ENCODE measurements around the gene AKR7A2.

AKR7A2 gene

GRCh38 chr1:19268445-19268844 is 43.5 kb downstream of the AKR7A2 start (continued):
- TF ChIP-seq SNAI2 (CRISPR knock-in tag; IDR thresholded peaks at IDR 0.05) (no peak), TSHZ2 (CRISPR knock-in tag; IDR thresholded peaks at IDR 0.05) (no peak), RARB (CRISPR knock-in tag; IDR thresholded peaks at IDR 0.05) (no peak), ZNF565 (CRISPR knock-in tag; conservative IDR thresholded peaks at IDR 0.05; ENCODE audit: low read depth) (no peak), PPARA (CRISPR knock-in tag; IDR thresholded peaks at IDR 0.05; ENCODE audit: borderline replicate concordance) (no peak)

DNA sequence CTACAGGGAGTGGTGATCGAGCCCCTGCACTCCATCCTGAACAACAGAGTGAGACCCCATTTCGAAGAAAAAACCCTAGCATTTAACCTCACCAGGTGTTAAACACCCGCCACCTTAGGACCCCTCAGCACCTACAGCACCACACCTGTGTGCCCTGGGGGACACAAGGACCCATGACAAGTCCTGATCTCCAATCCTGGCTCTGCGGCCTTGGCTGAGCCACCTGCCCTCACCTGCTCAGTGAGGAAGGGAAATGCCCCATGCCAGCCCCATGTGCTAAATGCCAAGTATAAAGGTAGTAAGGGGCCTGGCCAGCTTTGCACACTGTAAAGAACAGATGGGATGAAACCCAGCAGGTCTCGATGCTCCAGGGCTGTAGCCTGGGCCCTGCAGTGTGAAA is 49.2 kb downstream of the AKR7A2 start:
- TF ChIP-seq GLIS3 (CRISPR knock-in tag; IDR thresholded peaks at IDR 0.05) (no peak), ZNF70 (CRISPR knock-in tag; IDR thresholded peaks at IDR 0.05) (no peak)
- ATAC-seq = no peak

- TF ChIP-seq PATZ1 (CRISPR knock-in tag; IDR thresholded peaks at IDR 0.05; ENCODE audit: borderline replicate concordance) = no peak
- no peak for TF ChIP-seq ISL1 (CRISPR knock-in tag; IDR thresholded peaks at IDR 0.05)
- no peak for TF ChIP-seq ZNF8 (CRISPR knock-in tag; IDR thresholded peaks at IDR 0.05)
- no peak for TF ChIP-seq TCF4 (CRISPR knock-in tag; IDR thresholded peaks at IDR 0.05; ENCODE audit: borderline replicate concordance)
- no peak for TF ChIP-seq SNAI2 (CRISPR knock-in tag; IDR thresholded peaks at IDR 0.05)
- no peak for TF ChIP-seq ARNTL (CRISPR knock-in tag; IDR thresholded peaks at IDR 0.05; ENCODE audit: borderline replicate concordance, low read depth)
- TF ChIP-seq ZNF70 (CRISPR knock-in tag; IDR thresholded peaks at IDR 0.05) = no peak
- TF ChIP-seq, protein P1, sequence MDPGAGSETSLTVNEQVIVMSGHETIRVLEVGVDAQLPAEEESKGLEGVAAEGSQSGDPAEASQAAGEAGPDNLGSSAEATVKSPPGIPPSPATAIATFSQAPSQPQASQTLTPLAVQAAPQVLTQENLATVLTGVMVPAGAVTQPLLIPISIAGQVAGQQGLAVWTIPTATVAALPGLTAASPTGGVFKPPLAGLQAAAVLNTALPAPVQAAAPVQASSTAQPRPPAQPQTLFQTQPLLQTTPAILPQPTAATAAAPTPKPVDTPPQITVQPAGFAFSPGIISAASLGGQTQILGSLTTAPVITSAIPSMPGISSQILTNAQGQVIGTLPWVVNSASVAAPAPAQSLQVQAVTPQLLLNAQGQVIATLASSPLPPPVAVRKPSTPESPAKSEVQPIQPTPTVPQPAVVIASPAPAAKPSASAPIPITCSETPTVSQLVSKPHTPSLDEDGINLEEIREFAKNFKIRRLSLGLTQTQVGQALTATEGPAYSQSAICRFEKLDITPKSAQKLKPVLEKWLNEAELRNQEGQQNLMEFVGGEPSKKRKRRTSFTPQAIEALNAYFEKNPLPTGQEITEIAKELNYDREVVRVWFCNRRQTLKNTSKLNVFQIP (CRISPR knock-in tag; IDR thresholded peaks at IDR 0.05; ENCODE audit: borderline replicate concordance, low read depth) = no peak
- no peak for TF ChIP-seq ZFP30 (CRISPR knock-in tag; IDR thresholded peaks at IDR 0.05)
- no peak for TF ChIP-seq CREB5 (CRISPR knock-in tag; IDR thresholded peaks at IDR 0.05; ENCODE audit: low read depth)
- TF ChIP-seq ZNF565 (CRISPR knock-in tag; conservative IDR thresholded peaks at IDR 0.05; ENCODE audit: low read depth) = no peak
- TF ChIP-seq ZFP3 (CRISPR knock-in tag; IDR thresholded peaks at IDR 0.05) = no peak
- no peak for TF ChIP-seq RARB (CRISPR knock-in tag; IDR thresholded peaks at IDR 0.05)
- no peak for TF ChIP-seq TOX (CRISPR knock-in tag; IDR thresholded peaks at IDR 0.05; ENCODE audit: borderline replicate concordance)
- TF ChIP-seq CSDC2 (CRISPR knock-in tag; IDR thresholded peaks at IDR 0.05) = no peak
- no peak for TF ChIP-seq TSHZ2 (CRISPR knock-in tag; IDR thresholded peaks at IDR 0.05)
- no peak for TF ChIP-seq ESRRG (CRISPR knock-in tag; IDR thresholded peaks at IDR 0.05)
- no peak for TF ChIP-seq BACH2 (CRISPR knock-in tag; IDR thresholded peaks at IDR 0.05; ENCODE audit: borderline replicate concordance)
- TF ChIP-seq GLIS3 (CRISPR knock-in tag; IDR thresholded peaks at IDR 0.05) = no peak
- peak; percentile 6; the same call in 1 of the 3 replicates for ATAC-seq
These were observed 49.9 kb downstream of the AKR7A2 start for GRCh38 chr1:19262047-19262446.

Measured in SK-N-SH treated with all-trans-retinoic acid at 6 μM for 48 hours (cell line).